ENCODE data around the gene CORO6.

The CORO6 gene

GRCh38 chr17:29590411-29591145 is 32.1 kb downstream of the CORO6 start:
- Histone ChIP-seq H3K4me3 (ENCODE audit: low read length in 2 of 2) (peak overlapping the region; percentile 77), H3K9ac (ENCODE audit: low read length in 2 of 2) (peak overlapping the region; percentile 60 to 72), H3K27me3 (ENCODE audit: control insufficient read depth in 1 of 2, insufficient read depth in 2 of 2, low read length in 2 of 2) (peaks cover 0 to 3% of the 10 kb centered on the region in 2 donors), H3K27ac (ENCODE audit: low read length) (peak overlapping the region; percentile 71), H3K9me3 (ENCODE audit: control insufficient read depth in 2 of 2, low read length in 2 of 2) (no peaks in the 10 kb centered on the region), H3K4me1 (ENCODE audit: control insufficient read depth, insufficient read depth, low read length) (peaks cover 66% of the 10 kb centered on the region), H3K36me3 (ENCODE audit: control insufficient read depth in 2 of 2, insufficient read depth in 2 of 2, low read length in 2 of 2) (no peaks in the 10 kb centered on the region)

GRCh38 chr17:29589524-29590410 is 32.9 kb downstream of the CORO6 start, which contains the start of gene GIT1:
Gene GIT1 (minus strand): TSS chr17:29589648. CDS start chr17:29589378, 270 bp downstream.
- Histone ChIP-seq H3K9me3 (ENCODE audit: control insufficient read depth in 2 of 2, low read length in 2 of 2) (no peaks in the 10 kb centered on the region), H3K4me1 (ENCODE audit: control insufficient read depth, insufficient read depth, low read length) (peaks cover 73% of the 10 kb centered on the region), H3K4me3 (ENCODE audit: low read length in 2 of 2) (peak within 1 kb of the TSS; percentile 81 to 88), H3K27me3 (ENCODE audit: control insufficient read depth in 1 of 2, insufficient read depth in 2 of 2, low read length in 2 of 2) (peaks cover 0 to 3% of the 10 kb centered on the region in 2 donors), H3K9ac (ENCODE audit: low read length in 2 of 2) (peak within 1 kb of the TSS; percentile 73 to 82), H3K27ac (ENCODE audit: low read length) (peak within 1 kb of the TSS; percentile 71), H3K36me3 (ENCODE audit: control insufficient read depth in 2 of 2, insufficient read depth in 2 of 2, low read length in 2 of 2) (no peaks in the 10 kb centered on the region)

GRCh38 chr17:29588562-29589411 is 33.9 kb downstream of the CORO6 start:
- Histone ChIP-seq H3K36me3 (ENCODE audit: control insufficient read depth in 2 of 2, insufficient read depth in 2 of 2, low read length in 2 of 2) (no peaks in the 10 kb centered on the region), H3K9ac (ENCODE audit: low read length in 2 of 2) (peak overlapping the region; percentile 73 to 82), H3K4me3 (ENCODE audit: low read length in 2 of 2) (peak overlapping the region; percentile 81 to 88), H3K27me3 (ENCODE audit: control insufficient read depth in 1 of 2, insufficient read depth in 2 of 2, low read length in 2 of 2) (peaks cover 0 to 2% of the 10 kb centered on the region in 2 donors), H3K27ac (ENCODE audit: low read length) (peak overlapping the region; percentile 64), H3K4me1 (ENCODE audit: control insufficient read depth, insufficient read depth, low read length) (peaks cover 72% of the 10 kb centered on the region), H3K9me3 (ENCODE audit: control insufficient read depth in 2 of 2, low read length in 2 of 2) (no peaks in the 10 kb centered on the region)

- Histone ChIP-seq H3K27ac (ENCODE audit: low read length) (peak overlapping the region; percentile 64), H3K4me1 (ENCODE audit: control insufficient read depth, insufficient read depth, low read length) (peaks cover 75% of the 10 kb centered on the region), H3K9ac (ENCODE audit: low read length in 2 of 2) (peak overlapping the region; percentile 73 to 82), H3K27me3 (ENCODE audit: control insufficient read depth in 1 of 2, insufficient read depth in 2 of 2, low read length in 2 of 2) (no peaks in the 10 kb centered on the region), H3K36me3 (ENCODE audit: control insufficient read depth in 2 of 2, insufficient read depth in 2 of 2, low read length in 2 of 2) (peaks cover 0 to under 1% of the 10 kb centered on the region in 2 donors), H3K9me3 (ENCODE audit: control insufficient read depth in 2 of 2, low read length in 2 of 2) (no peaks in the 10 kb centered on the region), H3K4me3 (ENCODE audit: low read length in 2 of 2) (peak overlapping the region; percentile 81 to 88)
Measured at GRCh38 chr17:29588017-29588561, 34.6 kb downstream of the CORO6 start.

DNA sequence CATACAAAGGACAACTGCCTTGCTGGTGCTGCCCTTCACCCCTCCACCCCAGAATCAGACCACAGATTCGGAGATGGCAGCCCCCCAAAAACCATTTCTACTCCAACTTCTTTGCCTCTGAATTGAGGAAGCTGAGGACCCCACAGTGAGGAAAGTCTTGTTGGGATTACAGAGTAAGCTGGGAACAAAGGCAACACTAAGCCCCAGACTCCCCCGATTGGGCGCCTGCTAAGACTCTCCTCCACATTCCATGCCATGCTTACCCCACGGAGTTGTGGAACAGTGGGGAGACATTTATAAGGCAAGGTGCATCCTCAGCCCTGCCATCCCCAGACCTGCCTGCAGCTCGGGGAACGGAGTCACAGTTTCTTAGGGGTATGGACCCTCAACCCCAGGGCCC is 35.1 kb downstream of the CORO6 start:
- H3K27ac ChIP-seq (ENCODE audit: low read length), result peak overlapping the region; percentile 64
- H3K9me3 ChIP-seq (ENCODE audit: control insufficient read depth in 2 of 2, low read length in 2 of 2), result no peaks in the 10 kb centered on the region
- H3K27me3 ChIP-seq (ENCODE audit: control insufficient read depth in 1 of 2, insufficient read depth in 2 of 2, low read length in 2 of 2), result no peaks in the 10 kb centered on the region
- H3K36me3 ChIP-seq (ENCODE audit: control insufficient read depth in 2 of 2, insufficient read depth in 2 of 2, low read length in 2 of 2), result peaks cover 0 to 4% of the 10 kb centered on the region in 2 donors
- peak overlapping the region; percentile 73 to 82 for H3K9ac ChIP-seq (ENCODE audit: low read length in 2 of 2)
- H3K4me1 ChIP-seq (ENCODE audit: control insufficient read depth, insufficient read depth, low read length), result peaks cover 72% of the 10 kb centered on the region
- peak overlapping the region; percentile 81 to 88 for H3K4me3 ChIP-seq (ENCODE audit: low read length in 2 of 2)

DNA sequence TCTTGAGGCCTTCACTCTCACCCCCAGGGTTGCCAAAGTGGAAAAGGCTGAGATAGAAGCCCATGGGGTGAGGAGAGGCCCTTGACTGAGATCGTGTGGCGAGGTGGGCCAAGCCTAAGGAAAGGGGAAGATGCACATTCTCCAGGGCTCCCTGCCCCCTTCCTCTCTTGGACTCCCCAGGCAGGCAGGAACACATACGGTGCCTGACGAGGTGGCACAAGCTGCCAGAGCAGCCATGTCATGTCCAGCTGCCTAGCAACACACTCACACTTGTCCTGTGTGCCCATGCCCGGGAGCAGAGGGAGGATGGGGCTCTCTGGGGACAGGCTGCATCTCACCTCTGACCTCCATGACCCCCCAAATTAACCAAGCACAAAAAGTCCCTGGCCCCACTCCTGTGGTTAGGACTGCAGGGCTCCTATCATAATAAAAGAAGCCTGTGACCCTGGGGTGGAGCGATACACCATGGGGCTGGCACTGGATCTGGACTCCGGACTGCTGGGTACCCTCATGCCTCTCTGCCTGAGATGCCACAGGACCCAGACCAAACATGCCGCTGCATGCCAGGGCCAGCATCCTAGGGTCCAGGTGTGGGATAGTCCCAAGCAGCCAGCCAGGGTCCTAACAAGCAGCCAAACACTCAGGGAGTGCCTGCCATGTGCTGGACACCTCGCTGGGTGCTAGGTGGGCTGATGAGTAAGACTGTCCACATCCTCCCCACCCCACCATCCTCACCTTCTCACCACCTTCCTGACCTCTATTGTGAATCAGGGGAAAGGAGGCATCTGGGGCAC is 35.8 kb downstream of the CORO6 start:
- Histone ChIP-seq H3K27me3 (ENCODE audit: control insufficient read depth in 1 of 2, insufficient read depth in 2 of 2, low read length in 2 of 2) (no peaks in the 10 kb centered on the region), H3K4me1 (ENCODE audit: control insufficient read depth, insufficient read depth, low read length) (peaks cover 65% of the 10 kb centered on the region), H3K36me3 (ENCODE audit: control insufficient read depth in 2 of 2, insufficient read depth in 2 of 2, low read length in 2 of 2) (peaks cover 6 to 9% of the 10 kb centered on the region in 2 donors), H3K27ac (ENCODE audit: low read length) (peak overlapping the region; percentile 64), H3K9me3 (ENCODE audit: control insufficient read depth in 2 of 2, low read length in 2 of 2) (no peaks in the 10 kb centered on the region), H3K4me3 (ENCODE audit: low read length in 2 of 2) (peak overlapping the region in 1 of 2 donors; percentile 15), H3K9ac (ENCODE audit: low read length in 2 of 2) (peak overlapping the region in 1 of 2 donors; percentile 31)

GRCh38 chr17:29585080-29585751 is 37.5 kb downstream of the CORO6 start:
- Histone ChIP-seq H3K4me1 (ENCODE audit: control insufficient read depth, insufficient read depth, low read length) (peaks cover 52% of the 10 kb centered on the region), H3K9me3 (ENCODE audit: control insufficient read depth in 2 of 2, low read length in 2 of 2) (no peaks in the 10 kb centered on the region), H3K36me3 (ENCODE audit: control insufficient read depth in 2 of 2, insufficient read depth in 2 of 2, low read length in 2 of 2) (peaks cover 7 to 16% of the 10 kb centered on the region in 2 donors), H3K9ac (ENCODE audit: low read length in 2 of 2) (peak overlapping the region; percentile 13 to 34), H3K27me3 (ENCODE audit: control insufficient read depth in 1 of 2, insufficient read depth in 2 of 2, low read length in 2 of 2) (no peaks in the 10 kb centered on the region), H3K27ac (ENCODE audit: low read length) (peak overlapping the region; percentile 18), H3K4me3 (ENCODE audit: low read length in 2 of 2) (peak overlapping the region in 1 of 2 donors; percentile 40)

GRCh38 chr17:29584452-29585079 is 38.1 kb downstream of the CORO6 start:
- no peaks in the 10 kb centered on the region for H3K27me3 ChIP-seq (ENCODE audit: control insufficient read depth in 1 of 2, insufficient read depth in 2 of 2, low read length in 2 of 2)
- peaks cover 50% of the 10 kb centered on the region for H3K4me1 ChIP-seq (ENCODE audit: control insufficient read depth, insufficient read depth, low read length)
- no peak overlapping the region for H3K4me3 ChIP-seq (ENCODE audit: low read length in 2 of 2)
- no peak overlapping the region for H3K9ac ChIP-seq (ENCODE audit: low read length in 2 of 2)
- peak overlapping the region; percentile 18 for H3K27ac ChIP-seq (ENCODE audit: low read length)
- H3K36me3 ChIP-seq (ENCODE audit: control insufficient read depth in 2 of 2, insufficient read depth in 2 of 2, low read length in 2 of 2), result peaks cover 7 to 22% of the 10 kb centered on the region in 2 donors
- H3K9me3 ChIP-seq (ENCODE audit: control insufficient read depth in 2 of 2, low read length in 2 of 2), result no peaks in the 10 kb centered on the region

All from stomach smooth muscle (tissue), 2 donors.